A549 (cell line): ENCODE measurements around the gene SVIP. TPM values are rescaled to one million over a fixed set of nuclear protein-coding genes. Genes with fewer than 3 reads are reported as not detected.

ENCODE experiments used
- ATAC-seq, 2 experiments: fragments of 200-7000 bp in 1 of 2; fragments of >200 bp in 1 of 2; cut with Nextera tagmentation in 1 of 2; cut with Tn5 transposase in 1 of 2; 3 replicates each; pipeline versions ENCODE4 v1.8.0 to v1.9.1; 2018 to 2020; ENCODE audit warnings: mild to moderate bottlenecking in 1 of 2, moderate library complexity in 1 of 2
- CTCF ChIA-PET: fragments of 300-600 bp; sonication (Branson Sonifier 250); formaldehyde crosslinking; extraction: SDS; loops from one replicate; lab custom pipeline; 2021; ENCODE audit warnings: antibody characterized with exemption, inconsistent platforms; lab: Yijun Ruan, JAX
- POLR2A ChIA-PET: fragments of 350-600 bp; formaldehyde crosslinking; extraction: SDS; loops from one replicate; lab custom pipeline; 2021; ENCODE audit warnings: antibody characterized with exemption, inconsistent platforms; lab: Yijun Ruan, JAX
- DNase-seq, 2 experiments: peaks; one replicate each; pipeline versions ENCODE4 v3.0.0 to v3.0.0-alpha.2; 2011 to 2016; ENCODE audit warnings: low read depth in 1 of 2, low spot score in 1 of 2
- FAIRE-seq: peaks from 2 replicates; lab custom pipeline; 2011; peaks lifted over from hg19 to GRCh38; lab: Jason Lieb, UNC
- H3K27ac ChIP-seq, 2 experiments: fragments of >200 bp; sonication (Bioruptor Twin); formaldehyde crosslinking; 3 replicates each; pipeline ENCODE4 v1.5.1; 2016 to 2017
- H3K4me1 ChIP-seq: fragments of >200 bp; sonication (Bioruptor Twin); formaldehyde crosslinking; 3 replicates; pipeline ENCODE4 v1.6.1; 2016
- H3K4me2 ChIP-seq: fragments of >200 bp; sonication (Bioruptor Twin); formaldehyde crosslinking; 3 replicates; pipeline ENCODE4 v1.6.1; 2016
- H3K4me3 ChIP-seq: fragments of >200 bp; sonication (Bioruptor Twin); formaldehyde crosslinking; 3 replicates; pipeline ENCODE4 v1.5.1; 2016
- H3K9me3 ChIP-seq: fragments of >200 bp; sonication (Bioruptor Twin); formaldehyde crosslinking; 3 replicates; pipeline ENCODE4 v1.6.1; 2016
- CBX2 ChIP-seq: fragments of 200-600 bp; sonication (generic); IDR thresholded peaks from 2 replicates; pipeline ENCODE4 v1.6.1; 2016; ENCODE audit warnings: low read depth, mild to moderate bottlenecking, borderline replicate concordance
- CHD2 ChIP-seq: fragments of 150-350 bp; IDR thresholded peaks from 2 replicates; pipeline ENCODE4 v1.6.1; 2014; ENCODE audit warnings: low read length; ENCODE audit not compliant: partially characterized antibody
- GATA3 ChIP-seq: IDR thresholded peaks from 2 replicates; pipeline ENCODE4 v1.6.1; 2012; ENCODE audit warnings: borderline replicate concordance
- HDAC2 ChIP-seq: fragments of 200-600 bp; sonication (generic); IDR thresholded peaks from 2 replicates; pipeline ENCODE4 v1.6.1; 2016
- HOXA7 ChIP-seq: fragments of 250-450 bp; sonication (Bioruptor Pico); IDR thresholded peaks from 2 replicates; pipeline ENCODE4 v1.5.0; 2020; ENCODE audit warnings: mild to moderate bottlenecking, moderate library complexity
- HOXB13 ChIP-seq: fragments of 250-450 bp; sonication (Bioruptor Pico); IDR thresholded peaks from 2 replicates; pipeline ENCODE4 v1.5.0; 2020; ENCODE audit warnings: low read depth, mild to moderate bottlenecking, moderate library complexity
- HOXB5 ChIP-seq: fragments of 250-450 bp; sonication (Bioruptor Pico); IDR thresholded peaks from 2 replicates; pipeline ENCODE4 v1.5.0; 2020; ENCODE audit warnings: mild to moderate bottlenecking, moderate library complexity
- JUNB ChIP-seq: fragments of >200 bp; sonication (Bioruptor Twin); formaldehyde crosslinking; IDR thresholded peaks from 2 replicates; pipeline ENCODE4 v1.6.1; 2016
- NR3C1 ChIP-seq: fragments of >200 bp; sonication (Bioruptor Twin); formaldehyde crosslinking; IDR thresholded peaks from 3 replicates; pipeline ENCODE4 v1.6.1; 2017
- PHF8 ChIP-seq: fragments of 200-600 bp; sonication (generic); IDR thresholded peaks from 2 replicates; pipeline ENCODE4 v1.6.1; 2016; ENCODE audit warnings: low read depth, mild to moderate bottlenecking, antibody characterized with exemption, moderate library complexity, borderline replicate concordance
- RARB ChIP-seq: fragments of 250-450 bp; sonication (Bioruptor Pico); IDR thresholded peaks from 2 replicates; pipeline ENCODE4 v1.8.0; 2021; ENCODE audit warnings: mild to moderate bottlenecking, moderate library complexity
- RCOR1 ChIP-seq: fragments of 150-350 bp; IDR thresholded peaks from 2 replicates; pipeline ENCODE4 v1.6.1; 2014; ENCODE audit warnings: antibody characterized with exemption, low read length, low read depth
- RNF2 ChIP-seq: fragments of 200-600 bp; sonication (generic); IDR thresholded peaks from 2 replicates; pipeline ENCODE4 v1.6.1; 2016; ENCODE audit warnings: low read depth, mild to moderate bottlenecking, antibody characterized with exemption, moderate library complexity, borderline replicate concordance
- SREBF2 ChIP-seq: fragments of 450-650 bp; IDR thresholded peaks from 2 replicates; pipeline ENCODE4 v1.6.1; 2014; ENCODE audit warnings: mild to moderate bottlenecking, moderate library complexity
- TFCP2L1 ChIP-seq: fragments of 250-450 bp; sonication (Bioruptor Pico); IDR thresholded peaks from 2 replicates; pipeline ENCODE4 v1.5.0; 2021; ENCODE audit warnings: mild to moderate bottlenecking
- TP53 ChIP-seq: fragments of 250-450 bp; sonication (Bioruptor Pico); IDR thresholded peaks from 2 replicates; pipeline ENCODE4 v1.5.0; 2021; ENCODE audit warnings: mild to moderate bottlenecking, moderate library complexity
- ZFP36 ChIP-seq: fragments of 450-650 bp; IDR thresholded peaks from 2 replicates; pipeline ENCODE4 v1.6.1; 2014; ENCODE audit warnings: borderline replicate concordance; ENCODE audit not compliant: partially characterized antibody
- WGBS: methylation state at CpG from one replicate; pipeline ENCODE4 v1.1.6; 2017; ENCODE audit errors: missing lambda C conversion rate; 5-methylcytosine and 5-hydroxymethylcytosine counted together
- polyA plus RNA-seq, 4 experiments: library from polyadenylated mRNA; depleted of rRNA in 3 of 4; stranded (reverse); fragments of >200 nt; fragmentation: RNase III in 1 of 4; extraction: RNeasy Plus Mini Kit Qiagen cat#74134 plus additional on column Dnase treatment in 1 of 4; gene quantifications; 2 replicates in 3 of 4; 3 replicates in 1 of 4; pipeline ENCODE4 v1.2.3, GENCODE V29; 2011 to 2017
- TF ChIP-seq, protein P1 (sequence below): fragments of >200 bp; sonication (Bioruptor Twin); formaldehyde crosslinking; IDR thresholded peaks from 3 replicates; pipeline ENCODE4 v1.6.1; 2016
- TF ChIP-seq, protein P2 (sequence below): IDR thresholded peaks from 2 replicates; pipeline ENCODE4 v1.6.1; 2012
- TF ChIP-seq, protein P3 (sequence below): fragments of >200 bp; sonication (Bioruptor Twin); formaldehyde crosslinking; IDR thresholded peaks from 3 replicates; pipeline ENCODE4 v1.5.1; 2016
- TF ChIP-seq, protein P4 (sequence below): fragments of 150-350 bp; IDR thresholded peaks from 2 replicates; pipeline ENCODE4 v1.6.1; 2014; ENCODE audit warnings: low read depth, mild to moderate bottlenecking, low read length

Gene SVIP
- polyA plus RNA-seq, 2 of the 4 experiments (the other 2 are of a cell fraction) = 9.1 to 19.5 TPM

DNA sequence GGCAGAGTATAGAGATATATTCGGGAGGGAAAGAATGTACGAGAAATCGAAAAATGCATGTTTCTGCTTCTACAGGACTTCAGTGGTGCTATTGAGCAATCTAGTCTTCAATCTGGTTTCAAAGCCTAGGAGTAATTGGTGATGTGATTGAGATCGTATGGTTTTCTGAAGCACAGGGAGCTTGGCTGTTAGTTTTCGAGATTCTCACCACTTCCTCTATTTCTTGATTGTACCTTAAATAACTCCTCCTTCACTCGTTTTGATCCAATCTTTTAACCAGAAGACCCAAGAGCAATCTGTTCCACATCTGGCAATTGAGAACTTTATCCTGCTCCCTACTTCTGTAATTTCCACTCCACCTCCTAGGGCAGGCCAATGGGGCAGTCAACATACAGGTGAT is 30.2 kb upstream of the SVIP start (continued):
- TF ChIP-seq RCOR1 = no peak
- TF ChIP-seq RNF2 = no peak
- TF ChIP-seq, protein P1, sequence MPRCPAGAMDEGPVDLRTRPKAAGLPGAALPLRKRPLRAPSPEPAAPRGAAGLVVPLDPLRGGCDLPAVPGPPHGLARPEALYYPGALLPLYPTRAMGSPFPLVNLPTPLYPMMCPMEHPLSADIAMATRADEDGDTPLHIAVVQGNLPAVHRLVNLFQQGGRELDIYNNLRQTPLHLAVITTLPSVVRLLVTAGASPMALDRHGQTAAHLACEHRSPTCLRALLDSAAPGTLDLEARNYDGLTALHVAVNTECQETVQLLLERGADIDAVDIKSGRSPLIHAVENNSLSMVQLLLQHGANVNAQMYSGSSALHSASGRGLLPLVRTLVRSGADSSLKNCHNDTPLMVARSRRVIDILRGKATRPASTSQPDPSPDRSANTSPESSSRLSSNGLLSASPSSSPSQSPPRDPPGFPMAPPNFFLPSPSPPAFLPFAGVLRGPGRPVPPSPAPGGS = no peak

DNA sequence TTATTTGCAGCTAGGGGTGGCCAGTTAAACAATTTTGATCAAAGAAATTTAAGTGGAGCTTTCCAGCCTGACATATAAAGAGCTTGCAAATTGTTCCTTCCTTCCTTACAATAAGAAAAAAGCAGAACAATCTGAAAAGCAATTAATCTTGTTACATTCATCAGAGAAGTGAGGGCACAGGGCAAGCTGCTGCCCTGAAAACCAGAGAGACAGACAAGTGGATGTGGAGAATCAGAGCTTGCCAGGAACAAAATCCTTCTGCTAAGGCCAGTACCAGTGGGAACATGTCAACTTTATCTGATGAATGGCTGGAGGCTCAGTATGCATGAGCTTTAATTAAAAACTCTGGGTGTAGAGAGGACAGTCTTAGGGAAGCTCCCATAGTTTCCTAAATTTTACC is 21.9 kb upstream of the SVIP start:
- H3K4me2 ChIP-seq = no peak overlapping the region
- POLR2A ChIA-PET = no interaction called here
- no peak for TF ChIP-seq GATA3
- no peak for TF ChIP-seq SREBF2
- no peak for TF ChIP-seq JUNB
- TF ChIP-seq RARB (CRISPR knock-in tag) = no peak

DNA sequence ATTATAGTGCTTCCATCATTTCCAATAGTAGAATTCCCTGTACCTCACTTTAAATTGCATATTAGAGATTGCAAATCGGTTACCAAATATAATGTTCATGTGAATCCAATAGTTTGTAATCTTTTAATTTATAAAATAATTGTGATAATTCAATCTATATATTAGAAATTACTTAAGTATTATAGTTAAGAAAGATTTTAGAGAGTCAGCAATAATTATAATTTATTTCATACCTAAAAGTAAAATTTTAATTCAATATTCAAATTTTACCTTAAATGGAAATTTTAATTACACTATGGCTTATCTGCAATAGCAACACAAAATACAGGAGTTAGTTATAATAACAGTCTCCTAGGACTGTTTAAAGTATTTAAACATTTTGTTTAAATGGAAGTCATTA is 17.1 kb upstream of the SVIP start:
- POLR2A ChIA-PET = no interaction called here
- no peak for TF ChIP-seq CBX2
- TF ChIP-seq, all 56 proteins: peak for 0
- DNase-seq = no peak
- ATAC-seq = no peak
- FAIRE-seq = no peak
- no peak overlapping the region for H3K4me2 ChIP-seq
- H3K9me3 ChIP-seq = no peaks in the 10 kb centered on the region
- WGBS = 24% methylated on average over 1 of the region's 1 CpG
- CTCF ChIA-PET = no interaction called here
- no peak overlapping the region for H3K4me3 ChIP-seq
- H3K27ac ChIP-seq = no peak overlapping the region
- no peaks in the 10 kb centered on the region for H3K4me1 ChIP-seq

More for the DNA sequence above, 21.9 kb upstream of the SVIP start:
- no peak overlapping the region for H3K27ac ChIP-seq
- H3K4me3 ChIP-seq = no peak overlapping the region
- no peak for ATAC-seq
- DNase-seq = no peak
- FAIRE-seq = no peak
- CTCF ChIA-PET = interaction anchor here (0.9 to 2.0 kb wide), 3 partner anchors 12 to 63 kb away, joined by 3 to 7 read pairs (median 5); no protein-coding TSS in a partner anchor
- no peaks in the 10 kb centered on the region for H3K9me3 ChIP-seq
- no peaks in the 10 kb centered on the region for H3K4me1 ChIP-seq

DNA sequence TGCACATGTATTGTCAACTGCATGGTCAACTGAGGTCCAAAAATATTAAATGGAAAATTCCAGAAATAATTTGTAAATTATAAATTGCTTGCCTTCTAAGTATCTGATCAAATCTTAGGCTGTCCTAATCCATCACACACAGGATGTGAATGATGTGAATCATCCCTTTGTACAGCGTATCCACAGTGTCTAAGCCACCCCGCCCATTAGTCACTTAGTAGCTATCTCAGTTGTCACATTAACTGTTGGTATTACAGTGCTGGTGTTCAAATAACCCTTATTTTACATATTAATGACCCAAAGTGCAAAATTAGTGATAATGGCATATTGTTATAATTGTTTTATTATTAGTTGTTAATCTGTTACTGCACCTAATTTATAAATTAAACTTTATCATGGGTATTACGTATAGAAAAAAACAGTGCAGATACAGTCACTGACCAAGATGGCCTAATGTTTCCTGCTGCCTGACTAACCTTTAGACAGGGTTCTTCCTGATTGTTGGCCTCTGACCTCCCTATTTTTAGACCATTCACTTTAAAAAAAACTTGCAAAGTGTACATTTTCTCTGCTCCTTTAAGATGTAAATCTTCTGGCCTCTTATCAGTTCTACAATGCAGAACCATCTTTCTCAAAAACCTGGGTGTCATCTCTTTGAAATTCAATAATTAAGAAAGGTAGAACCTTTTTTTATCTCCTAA is 2.9 kb upstream of the SVIP start:
- WGBS = 35% methylated on average over 3 of the region's 3 CpGs
- POLR2A ChIA-PET = no interaction called here
- TF ChIP-seq PHF8 (no peak), HOXB5 (CRISPR knock-in tag) (no peak), NR3C1 (no peak), HOXA7 (CRISPR knock-in tag) (no peak), CHD2 (no peak), HOXB13 (no peak), ZFP36 (no peak), RARB (CRISPR knock-in tag) (no peak), HDAC2 (no peak), TFCP2L1 (CRISPR knock-in tag) (no peak), TP53 (CRISPR knock-in tag) (no peak)
- TF ChIP-seq, protein P2, sequence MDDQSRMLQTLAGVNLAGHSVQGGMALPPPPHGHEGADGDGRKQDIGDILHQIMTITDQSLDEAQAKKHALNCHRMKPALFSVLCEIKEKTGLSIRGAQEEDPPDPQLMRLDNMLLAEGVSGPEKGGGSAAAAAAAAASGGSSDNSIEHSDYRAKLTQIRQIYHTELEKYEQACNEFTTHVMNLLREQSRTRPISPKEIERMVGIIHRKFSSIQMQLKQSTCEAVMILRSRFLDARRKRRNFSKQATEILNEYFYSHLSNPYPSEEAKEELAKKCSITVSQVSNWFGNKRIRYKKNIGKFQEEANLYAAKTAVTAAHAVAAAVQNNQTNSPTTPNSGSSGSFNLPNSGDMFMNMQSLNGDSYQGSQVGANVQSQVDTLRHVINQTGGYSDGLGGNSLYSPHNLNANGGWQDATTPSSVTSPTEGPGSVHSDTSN = no peak
- TF ChIP-seq, protein P3, sequence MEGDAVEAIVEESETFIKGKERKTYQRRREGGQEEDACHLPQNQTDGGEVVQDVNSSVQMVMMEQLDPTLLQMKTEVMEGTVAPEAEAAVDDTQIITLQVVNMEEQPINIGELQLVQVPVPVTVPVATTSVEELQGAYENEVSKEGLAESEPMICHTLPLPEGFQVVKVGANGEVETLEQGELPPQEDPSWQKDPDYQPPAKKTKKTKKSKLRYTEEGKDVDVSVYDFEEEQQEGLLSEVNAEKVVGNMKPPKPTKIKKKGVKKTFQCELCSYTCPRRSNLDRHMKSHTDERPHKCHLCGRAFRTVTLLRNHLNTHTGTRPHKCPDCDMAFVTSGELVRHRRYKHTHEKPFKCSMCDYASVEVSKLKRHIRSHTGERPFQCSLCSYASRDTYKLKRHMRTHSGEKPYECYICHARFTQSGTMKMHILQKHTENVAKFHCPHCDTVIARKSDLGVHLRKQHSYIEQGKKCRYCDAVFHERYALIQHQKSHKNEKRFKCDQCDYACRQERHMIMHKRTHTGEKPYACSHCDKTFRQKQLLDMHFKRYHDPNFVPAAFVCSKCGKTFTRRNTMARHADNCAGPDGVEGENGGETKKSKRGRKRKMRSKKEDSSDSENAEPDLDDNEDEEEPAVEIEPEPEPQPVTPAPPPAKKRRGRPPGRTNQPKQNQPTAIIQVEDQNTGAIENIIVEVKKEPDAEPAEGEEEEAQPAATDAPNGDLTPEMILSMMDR = no peak
- TF ChIP-seq, protein P4, sequence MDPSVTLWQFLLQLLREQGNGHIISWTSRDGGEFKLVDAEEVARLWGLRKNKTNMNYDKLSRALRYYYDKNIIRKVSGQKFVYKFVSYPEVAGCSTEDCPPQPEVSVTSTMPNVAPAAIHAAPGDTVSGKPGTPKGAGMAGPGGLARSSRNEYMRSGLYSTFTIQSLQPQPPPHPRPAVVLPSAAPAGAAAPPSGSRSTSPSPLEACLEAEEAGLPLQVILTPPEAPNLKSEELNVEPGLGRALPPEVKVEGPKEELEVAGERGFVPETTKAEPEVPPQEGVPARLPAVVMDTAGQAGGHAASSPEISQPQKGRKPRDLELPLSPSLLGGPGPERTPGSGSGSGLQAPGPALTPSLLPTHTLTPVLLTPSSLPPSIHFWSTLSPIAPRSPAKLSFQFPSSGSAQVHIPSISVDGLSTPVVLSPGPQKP = no peak
- no peak for FAIRE-seq
- CTCF ChIA-PET = no interaction called here
- peaks cover 6% of the 10 kb centered on the region; the same call in 1 of the 3 replicates for H3K4me1 ChIP-seq
- H3K27ac ChIP-seq = no peak overlapping the region
- no peak for ATAC-seq
- no peak overlapping the region for H3K4me2 ChIP-seq
- H3K4me3 ChIP-seq = no peak overlapping the region
- H3K9me3 ChIP-seq = no peaks in the 10 kb centered on the region
- peak; percentile 4 to 15 for DNase-seq
